ENCODE measurements around the gene RASL11B.

DNA sequence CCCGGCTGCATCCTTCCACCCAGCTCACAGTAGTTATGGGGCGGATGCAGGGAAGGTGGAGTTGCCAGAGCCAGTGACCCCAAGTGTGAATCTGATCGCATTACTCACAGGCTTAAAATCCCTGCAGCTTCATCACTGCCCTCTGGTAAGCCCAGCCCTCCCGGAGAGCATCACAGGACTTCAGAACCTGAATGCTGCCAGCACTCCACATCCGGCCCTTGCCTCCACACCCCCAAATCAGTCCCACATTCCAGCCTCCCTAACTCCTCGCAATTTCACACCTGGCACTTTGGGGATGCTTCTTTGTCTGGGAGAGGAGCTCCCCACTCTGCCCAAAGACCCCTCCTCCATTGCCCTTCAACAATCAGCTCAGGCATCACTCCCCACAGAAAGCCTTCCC, 15.6 kb downstream of the RASL11B start:
- TF ChIP-seq, protein P1, sequence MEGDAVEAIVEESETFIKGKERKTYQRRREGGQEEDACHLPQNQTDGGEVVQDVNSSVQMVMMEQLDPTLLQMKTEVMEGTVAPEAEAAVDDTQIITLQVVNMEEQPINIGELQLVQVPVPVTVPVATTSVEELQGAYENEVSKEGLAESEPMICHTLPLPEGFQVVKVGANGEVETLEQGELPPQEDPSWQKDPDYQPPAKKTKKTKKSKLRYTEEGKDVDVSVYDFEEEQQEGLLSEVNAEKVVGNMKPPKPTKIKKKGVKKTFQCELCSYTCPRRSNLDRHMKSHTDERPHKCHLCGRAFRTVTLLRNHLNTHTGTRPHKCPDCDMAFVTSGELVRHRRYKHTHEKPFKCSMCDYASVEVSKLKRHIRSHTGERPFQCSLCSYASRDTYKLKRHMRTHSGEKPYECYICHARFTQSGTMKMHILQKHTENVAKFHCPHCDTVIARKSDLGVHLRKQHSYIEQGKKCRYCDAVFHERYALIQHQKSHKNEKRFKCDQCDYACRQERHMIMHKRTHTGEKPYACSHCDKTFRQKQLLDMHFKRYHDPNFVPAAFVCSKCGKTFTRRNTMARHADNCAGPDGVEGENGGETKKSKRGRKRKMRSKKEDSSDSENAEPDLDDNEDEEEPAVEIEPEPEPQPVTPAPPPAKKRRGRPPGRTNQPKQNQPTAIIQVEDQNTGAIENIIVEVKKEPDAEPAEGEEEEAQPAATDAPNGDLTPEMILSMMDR (IDR thresholded peaks at IDR 0.05; ENCODE audit: insufficient read depth, low read length), result no peak
- TF ChIP-seq, protein P2, sequence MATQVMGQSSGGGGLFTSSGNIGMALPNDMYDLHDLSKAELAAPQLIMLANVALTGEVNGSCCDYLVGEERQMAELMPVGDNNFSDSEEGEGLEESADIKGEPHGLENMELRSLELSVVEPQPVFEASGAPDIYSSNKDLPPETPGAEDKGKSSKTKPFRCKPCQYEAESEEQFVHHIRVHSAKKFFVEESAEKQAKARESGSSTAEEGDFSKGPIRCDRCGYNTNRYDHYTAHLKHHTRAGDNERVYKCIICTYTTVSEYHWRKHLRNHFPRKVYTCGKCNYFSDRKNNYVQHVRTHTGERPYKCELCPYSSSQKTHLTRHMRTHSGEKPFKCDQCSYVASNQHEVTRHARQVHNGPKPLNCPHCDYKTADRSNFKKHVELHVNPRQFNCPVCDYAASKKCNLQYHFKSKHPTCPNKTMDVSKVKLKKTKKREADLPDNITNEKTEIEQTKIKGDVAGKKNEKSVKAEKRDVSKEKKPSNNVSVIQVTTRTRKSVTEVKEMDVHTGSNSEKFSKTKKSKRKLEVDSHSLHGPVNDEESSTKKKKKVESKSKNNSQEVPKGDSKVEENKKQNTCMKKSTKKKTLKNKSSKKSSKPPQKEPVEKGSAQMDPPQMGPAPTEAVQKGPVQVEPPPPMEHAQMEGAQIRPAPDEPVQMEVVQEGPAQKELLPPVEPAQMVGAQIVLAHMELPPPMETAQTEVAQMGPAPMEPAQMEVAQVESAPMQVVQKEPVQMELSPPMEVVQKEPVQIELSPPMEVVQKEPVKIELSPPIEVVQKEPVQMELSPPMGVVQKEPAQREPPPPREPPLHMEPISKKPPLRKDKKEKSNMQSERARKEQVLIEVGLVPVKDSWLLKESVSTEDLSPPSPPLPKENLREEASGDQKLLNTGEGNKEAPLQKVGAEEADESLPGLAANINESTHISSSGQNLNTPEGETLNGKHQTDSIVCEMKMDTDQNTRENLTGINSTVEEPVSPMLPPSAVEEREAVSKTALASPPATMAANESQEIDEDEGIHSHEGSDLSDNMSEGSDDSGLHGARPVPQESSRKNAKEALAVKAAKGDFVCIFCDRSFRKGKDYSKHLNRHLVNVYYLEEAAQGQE (IDR thresholded peaks at IDR 0.05; ENCODE audit: insufficient replicate concordance, low read depth), result no peak
- TF ChIP-seq POLR2AphosphoS5 (IDR thresholded peaks at IDR 0.05; ENCODE audit: low read depth) (no peak), GABPA (IDR thresholded peaks at IDR 0.05; ENCODE audit: low read depth) (no peak)

Data from HL-60 (cell line).